Stimulated activated CD8-positive, alpha-beta memory T cell treated with anti-CD3 and anti-CD28 coated beads, Interleukin-4, amount 100 ng/mL, for 1 hour (primary cell): Measurements from ENCODE around the gene KAZN.

Experiments used
- DNase-seq, 2 donors: peaks; one replicate each; pipeline ENCODE4 v3.0.0-alpha.2; 2020; ENCODE audit warnings: low read depth in 2 of 2, low spot score in 1 of 2

The KAZN gene

DNA sequence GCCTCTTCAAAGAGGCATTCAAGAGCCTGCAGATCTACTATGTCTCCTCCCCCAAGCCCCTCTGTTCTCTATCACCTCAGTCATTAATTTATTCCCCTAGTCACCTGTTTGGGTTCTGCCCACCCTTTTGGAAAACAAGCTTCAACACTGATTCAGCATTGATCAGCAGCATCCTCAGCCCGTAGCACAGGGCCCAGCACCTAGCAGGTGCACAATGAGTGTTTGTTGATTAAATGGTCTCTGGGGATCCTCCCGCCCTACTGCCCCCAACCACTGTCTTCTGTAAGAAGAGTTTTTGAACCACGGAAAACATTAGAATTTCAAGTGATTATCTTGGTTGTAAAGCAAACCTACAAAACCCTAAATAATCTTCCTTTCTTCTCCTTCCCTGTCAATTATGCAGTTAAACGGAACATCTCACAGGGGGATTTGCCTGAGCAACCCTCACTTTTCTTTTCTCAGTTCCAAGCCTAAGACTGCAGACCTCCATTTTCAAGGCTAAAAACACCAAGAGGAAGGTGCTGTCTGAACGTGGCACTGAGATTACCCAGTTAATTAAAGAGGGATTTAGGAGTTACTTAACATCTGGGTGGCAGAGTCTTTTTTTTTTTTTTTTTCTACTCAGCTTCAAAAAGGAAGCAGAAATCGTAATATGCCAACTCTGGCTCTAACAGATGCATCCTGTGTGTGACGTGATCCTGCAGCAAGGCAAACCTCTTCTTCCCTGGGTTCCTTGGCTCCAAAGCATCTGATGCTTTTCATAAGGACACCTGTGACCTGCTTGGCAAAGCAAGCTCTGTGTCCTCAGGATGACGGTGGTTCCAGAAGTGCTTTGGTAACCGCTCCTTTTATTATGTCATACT is 163.0 kb downstream of the KAZN start:
- no peak for DNase-seq

DNA sequence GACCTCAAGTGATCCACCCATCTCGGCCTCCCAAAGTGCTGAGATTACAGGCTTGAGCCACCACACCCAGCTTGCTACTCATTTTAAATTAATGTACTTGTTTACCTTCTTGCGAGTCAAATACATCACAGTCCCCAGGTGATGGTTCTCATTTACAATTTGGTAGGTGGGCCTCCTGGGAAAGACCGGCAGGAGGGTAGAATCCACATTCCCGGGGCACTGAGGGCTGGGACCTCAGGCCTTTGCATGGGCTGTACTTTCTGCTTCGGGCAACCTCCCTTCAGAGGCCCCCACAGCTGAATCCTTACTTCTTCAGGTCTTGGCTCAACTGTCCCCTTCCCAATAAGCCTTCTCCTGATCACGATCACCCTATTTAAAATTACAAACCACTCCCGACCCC is 165.5 kb downstream of the KAZN start:
- no peak for DNase-seq

GRCh38 chr1:14765773-14766172 is 167.3 kb downstream of the KAZN start:
- DNase-seq, result no peak

DNA sequence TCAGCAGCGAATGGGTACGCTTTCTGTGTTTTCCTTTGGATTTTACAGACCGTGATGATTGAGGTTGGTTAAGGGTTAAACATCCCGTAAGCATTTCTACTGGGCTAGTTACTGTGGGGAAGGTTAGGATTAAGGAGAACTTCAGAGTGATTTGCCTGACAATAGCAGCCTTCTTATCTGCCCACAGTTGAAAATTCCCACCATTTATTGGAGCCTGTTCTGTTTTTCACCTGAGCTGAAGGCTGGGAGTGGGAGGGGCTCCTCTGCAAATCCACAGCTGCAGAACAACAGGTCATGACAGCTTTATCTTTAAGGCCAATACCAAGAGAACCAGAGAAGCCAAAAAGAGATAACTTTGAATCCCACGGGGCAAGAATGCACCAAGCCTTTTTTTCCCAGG is 168.6 kb downstream of the KAZN start:
- DNase-seq, result no peak

DNA sequence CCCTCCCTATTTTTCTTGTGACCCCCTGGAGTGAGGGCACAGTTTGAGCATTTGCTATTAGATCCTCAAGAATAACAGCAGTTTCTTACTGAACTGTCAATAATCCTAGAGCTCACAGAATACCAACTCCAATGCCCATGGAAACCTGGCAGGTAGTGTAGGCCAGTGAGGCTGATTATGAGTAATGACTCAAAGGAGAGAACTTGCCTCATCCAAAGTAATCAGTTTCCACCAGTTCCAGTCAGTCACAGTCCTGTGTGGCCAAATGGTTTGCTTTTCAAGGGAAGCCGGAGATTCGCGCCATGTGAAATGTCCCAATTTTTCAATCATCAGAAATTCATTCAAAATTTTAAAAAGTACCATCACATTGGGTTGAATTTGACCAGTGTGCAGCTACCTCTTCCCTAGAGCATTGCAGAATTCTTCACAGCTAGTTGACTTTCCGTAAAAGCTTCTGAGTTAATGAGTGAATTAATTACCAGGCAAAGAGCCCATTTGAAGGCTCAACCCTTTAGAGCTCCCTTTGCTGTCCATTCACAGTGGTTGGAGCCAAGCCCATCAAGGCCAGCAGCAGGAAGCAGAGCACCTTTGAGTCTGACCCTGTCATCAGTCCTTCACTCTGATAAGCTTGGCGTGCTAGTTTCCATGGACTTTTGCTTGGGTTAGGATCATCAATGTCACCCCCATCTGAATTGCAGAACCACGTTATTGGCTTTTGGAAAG is 170.3 kb downstream of the KAZN start:
- DNase-seq, result no peak

DNA sequence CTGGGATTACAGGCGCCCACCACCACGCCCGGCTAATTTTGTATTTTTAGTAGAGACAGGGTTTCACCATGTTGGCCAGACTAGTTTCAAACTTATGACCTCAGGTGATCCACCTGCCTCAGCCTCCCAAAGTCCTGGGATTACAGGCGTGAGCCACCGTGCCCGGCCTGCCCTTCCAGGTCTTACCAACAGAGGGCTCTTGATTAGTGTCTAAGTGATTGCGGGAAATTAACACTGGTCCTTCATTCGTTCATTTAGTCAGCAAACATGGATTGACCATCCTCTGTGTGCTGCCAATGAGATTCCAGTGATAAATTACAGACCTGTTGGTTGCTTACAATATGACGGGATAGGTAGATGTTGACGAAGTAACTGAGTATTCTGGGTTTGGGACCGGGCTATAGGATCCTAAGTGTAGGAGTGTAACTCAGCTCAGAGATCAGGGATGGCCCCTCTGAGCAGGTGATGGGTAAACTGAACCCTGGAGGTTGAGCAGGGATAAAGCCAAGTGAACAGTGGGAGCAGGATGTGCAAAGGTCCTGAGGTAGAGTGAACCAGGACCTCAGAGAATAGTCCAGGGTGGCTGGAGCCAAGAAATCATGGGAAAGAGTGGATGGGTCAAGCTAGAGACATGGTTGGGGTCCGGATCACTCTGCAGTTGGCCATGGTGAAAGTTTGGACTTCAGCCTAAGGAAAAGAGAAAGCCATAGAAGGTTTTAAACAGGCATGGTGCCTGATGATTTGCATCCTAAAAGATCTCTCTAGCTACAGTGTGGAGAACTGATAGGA is 171.2 kb downstream of the KAZN start:
- DNase-seq, result no peak

GRCh38 chr1:14773396-14774025 is 175.0 kb downstream of the KAZN start:
- no peak for DNase-seq

DNA sequence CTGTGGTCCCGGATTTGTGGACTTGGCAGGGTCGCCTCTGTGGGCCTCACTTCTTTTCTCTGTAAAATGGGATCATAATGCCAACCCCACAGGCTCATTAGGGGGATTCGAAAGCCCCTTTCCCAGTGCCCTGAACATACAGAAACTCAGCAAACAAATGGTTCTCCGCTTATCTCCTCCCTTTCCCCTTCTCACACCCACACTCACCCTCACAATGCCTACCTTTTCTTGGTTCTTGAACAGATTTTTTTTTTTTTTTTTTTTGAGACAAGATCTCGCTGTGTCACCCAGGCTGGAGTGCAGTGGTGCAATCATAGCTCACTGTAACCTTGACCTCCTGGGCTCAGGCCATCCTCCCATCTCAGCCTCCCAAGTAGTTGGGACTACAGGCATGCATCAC is 175.7 kb downstream of the KAZN start:
- no peak for DNase-seq

- no peak for DNase-seq
These were observed 176.5 kb downstream of the KAZN start for GRCh38 chr1:14774988-14775387.

DNA sequence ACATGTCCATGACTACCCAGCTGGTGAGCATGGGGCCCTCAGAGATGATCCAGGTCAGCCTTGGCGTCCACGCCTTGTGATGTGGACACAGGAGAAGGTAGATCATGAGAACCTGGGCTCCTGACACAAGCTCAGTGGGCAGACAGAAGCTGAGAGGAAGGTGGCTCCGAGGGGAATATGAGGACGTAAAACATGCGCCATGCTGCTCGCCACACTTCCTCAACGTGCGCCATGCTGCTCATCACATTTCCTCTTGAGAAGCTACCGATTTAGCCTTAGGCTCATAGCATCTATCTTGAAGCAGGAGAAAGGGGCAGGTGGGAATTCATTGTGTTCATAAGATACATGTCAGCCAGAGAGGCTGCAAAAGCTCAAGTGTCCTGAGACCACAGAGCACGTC is 176.9 kb downstream of the KAZN start:
- DNase-seq, result no peak

DNA sequence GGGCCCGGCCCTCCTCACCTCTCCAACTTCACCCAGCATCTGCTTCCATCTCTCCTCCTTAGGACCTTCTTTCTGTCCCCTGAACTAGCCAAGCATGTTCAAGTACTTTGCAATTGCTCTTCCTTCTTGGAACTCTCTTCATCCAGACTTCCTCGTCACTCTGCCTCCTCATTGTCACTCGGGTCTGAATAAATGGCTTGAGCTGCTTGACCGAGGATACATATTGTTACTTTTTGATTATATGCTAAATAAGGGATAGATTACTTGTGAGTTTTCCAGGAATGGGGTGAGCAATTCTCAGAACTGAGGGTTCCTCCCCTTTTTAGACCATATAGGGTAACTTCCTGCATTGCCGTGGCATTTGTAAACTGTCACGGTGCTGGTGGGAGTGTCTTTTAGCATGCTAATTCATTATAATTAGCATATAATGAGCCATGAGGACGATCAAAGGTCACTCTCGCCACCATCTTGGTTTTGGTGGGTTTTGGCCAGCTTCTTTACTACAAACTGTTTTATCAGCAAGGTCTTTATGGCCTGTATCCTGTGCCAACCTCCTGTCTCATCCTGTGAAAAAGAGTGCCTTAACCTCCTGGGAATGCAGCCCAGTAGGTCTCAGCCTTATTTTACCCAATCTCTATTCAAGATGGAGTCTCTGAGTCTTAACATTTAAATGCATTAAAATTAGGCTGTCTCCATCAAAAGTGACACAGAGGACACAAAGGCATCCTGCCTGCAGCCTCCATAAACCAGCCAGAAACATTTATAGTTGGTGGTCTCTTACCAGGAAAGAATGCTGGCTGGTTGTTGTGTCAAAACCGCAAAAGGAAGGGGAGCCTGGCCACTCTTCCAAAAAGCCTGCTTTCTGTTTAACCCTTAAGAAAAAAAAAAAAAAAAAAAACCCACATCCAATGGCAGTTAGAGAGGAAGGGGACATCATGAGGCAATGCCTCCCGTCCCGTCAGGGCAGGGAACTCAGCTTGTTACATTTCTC is 179.3 kb downstream of the KAZN start:
- no peak for DNase-seq

- no peak for DNase-seq
These were observed 180.0 kb downstream of the KAZN start for GRCh38 chr1:14778541-14778897.

DNA sequence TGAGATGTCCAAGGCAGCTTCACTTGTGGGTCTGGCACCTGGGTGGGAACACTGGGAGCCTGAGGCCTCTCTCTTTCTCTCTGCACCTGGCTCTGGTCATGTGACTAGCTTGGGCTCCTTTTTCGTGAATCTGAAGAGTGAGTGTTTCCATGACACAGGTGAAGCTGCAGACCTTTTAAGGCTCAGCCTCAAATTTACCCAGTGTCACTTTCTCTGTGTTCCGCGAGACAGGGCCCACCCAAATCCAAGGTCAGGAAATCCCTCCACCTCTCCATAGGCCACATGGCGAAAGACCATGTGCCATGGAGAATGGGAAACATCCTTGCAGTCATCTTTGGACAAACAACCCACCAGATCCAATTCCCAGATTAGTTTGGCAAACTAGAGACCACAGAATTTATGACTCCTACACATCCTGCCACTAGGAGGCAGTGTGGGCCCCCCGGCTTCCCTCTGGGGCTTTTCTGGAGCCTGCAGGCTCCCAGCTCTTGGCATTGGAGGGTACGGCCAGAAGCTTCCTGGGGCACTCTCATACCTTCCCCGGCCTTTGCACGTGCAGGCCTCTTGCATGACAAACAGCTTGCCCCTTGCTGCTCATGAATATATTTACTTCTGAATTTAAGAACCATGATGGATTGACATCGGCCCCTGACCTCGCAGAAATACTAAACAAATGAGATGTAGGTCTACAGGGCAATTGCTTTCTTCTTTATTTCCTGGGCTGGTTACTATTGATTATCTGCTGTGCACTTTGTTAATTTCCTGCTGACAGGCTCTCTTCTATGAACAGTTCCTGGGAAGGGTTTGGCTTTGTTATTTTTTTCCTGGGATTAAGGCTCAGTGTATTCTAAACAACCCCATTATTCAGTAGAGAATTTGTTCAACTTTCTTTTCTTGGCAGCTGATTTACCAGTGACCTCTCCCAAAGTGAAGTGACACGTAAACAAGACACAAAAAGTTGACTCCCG is 180.7 kb downstream of the KAZN start:
- no peak for DNase-seq

- DNase-seq, result no peak
These were observed 181.8 kb downstream of the KAZN start for GRCh38 chr1:14780271-14780670.

- no peak for DNase-seq
These were observed 183.3 kb downstream of the KAZN start for GRCh38 chr1:14781811-14782210.

GRCh38 chr1:14782741-14783591 is 184.5 kb downstream of the KAZN start:
- DNase-seq, result no peak

GRCh38 chr1:14783592-14783886 is 185.1 kb downstream of the KAZN start:
- no peak for DNase-seq
